GM18858 (cell line): ENCODE data around the gene SDHAF4.
"Not testable (repeated sequence)": the region's sequence is repeated elsewhere in the genome, so short reads cannot be mapped to it uniquely, and the experiment has no call there.

Source experiments
- ATAC-seq: cut with Tn5 transposase; IDR thresholded peaks from one replicate; pipeline ENCODE4 v1.9.1; 2021; ENCODE audit not compliant: unreplicated experiment

The SDHAF4 gene

DNA sequence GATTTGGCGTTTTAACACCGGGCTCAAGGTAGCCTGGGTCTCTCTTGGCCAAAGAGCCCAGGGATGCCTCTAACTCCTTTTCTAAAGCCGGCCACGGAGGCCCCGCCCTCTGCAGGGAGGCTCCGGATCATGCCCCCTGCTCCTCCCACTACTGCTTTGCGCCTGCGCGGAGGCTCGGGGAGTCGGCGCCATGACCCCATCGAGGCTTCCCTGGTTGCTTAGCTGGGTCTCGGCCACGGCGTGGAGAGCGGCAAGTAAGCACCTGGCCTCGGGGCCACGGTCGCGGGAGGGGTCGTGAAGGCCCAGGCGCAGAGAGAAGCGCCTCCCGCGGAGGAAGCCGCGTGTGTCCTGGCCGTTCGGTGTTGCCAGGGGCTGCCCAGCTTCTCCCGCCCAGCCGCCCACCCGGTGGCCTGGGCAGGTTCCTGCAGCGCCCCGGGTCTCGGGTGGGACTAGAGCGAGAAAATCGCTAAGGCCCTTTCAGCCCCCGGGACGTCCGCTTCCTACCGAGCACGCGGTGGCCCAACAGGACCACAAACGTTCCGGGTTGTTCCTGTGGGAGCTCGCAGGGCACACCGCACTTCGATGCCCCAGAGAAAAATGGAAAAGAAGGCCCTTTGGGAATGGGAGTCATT, at the start of gene SDHAF4:
Gene SDHAF4 (plus strand): TSS at position 180 of the 632 bp plus-strand sequence. CDS start 11 bp downstream, at position 191.
- ATAC-seq: peak; percentile 98

DNA sequence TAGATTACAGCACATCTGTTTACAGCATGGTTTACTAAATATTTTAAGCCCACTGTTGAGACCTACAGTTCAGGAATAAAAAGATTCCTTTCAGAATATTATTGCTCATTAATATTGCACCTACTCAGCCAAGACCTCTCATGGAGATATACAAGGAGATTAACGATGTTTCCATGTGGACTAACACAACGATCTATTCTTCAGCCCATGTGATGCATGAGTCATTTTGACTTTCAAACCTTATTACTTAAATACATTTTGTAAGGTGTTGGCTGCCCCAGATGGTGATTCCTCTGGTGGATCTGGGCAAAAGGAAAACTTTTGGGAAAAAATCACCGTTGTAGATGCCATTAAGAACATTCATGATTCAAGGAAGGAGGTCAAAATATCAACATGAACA, 48.0 kb upstream of the SDHAF4 start:
- no peak for ATAC-seq

DNA sequence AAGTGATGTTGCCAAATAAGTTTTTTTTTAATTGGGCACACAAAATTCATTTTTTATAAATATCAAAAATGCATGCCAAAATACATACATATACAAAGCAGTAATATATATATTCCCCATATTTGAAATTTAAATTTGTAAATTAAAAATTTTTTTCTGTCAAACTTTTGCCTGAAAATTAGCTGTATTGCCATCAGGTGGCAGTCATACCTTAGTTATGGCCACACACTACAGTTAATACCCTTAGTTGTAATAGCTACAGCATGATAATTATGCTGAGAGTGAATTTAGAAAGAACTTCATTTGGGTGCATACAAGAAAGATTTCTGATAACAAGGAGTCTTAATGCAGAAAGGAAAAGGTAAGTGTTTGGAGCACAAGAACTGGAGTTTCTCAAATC, 46.2 kb upstream of the SDHAF4 start:
- no peak for ATAC-seq

DNA sequence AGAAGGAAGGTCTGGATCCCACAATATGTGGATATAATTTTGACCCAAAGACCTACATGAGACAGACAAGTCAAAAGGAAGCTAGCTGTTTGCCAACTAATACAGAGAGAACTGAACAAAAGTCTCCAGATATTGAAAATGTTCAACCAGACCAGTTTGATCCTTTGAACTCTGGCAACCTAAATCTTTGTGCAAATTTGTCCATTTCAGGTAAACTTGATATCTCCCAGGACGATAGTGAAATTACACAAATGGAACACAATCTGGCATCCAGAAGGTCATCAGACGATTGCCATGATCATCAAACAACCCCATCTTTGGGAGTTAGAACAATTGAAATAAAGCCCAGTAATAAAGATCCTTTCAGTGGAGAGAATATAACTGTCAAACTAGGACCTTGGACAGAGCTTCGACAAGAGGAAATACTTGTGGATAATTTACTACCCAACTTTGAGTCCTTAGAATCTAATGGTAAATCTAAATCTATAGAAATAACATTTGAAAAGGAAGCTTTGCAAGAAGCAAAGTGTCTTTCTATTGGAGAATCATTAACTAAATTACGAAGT, 41.9 kb upstream of the SDHAF4 start:
- ATAC-seq: no peak

DNA sequence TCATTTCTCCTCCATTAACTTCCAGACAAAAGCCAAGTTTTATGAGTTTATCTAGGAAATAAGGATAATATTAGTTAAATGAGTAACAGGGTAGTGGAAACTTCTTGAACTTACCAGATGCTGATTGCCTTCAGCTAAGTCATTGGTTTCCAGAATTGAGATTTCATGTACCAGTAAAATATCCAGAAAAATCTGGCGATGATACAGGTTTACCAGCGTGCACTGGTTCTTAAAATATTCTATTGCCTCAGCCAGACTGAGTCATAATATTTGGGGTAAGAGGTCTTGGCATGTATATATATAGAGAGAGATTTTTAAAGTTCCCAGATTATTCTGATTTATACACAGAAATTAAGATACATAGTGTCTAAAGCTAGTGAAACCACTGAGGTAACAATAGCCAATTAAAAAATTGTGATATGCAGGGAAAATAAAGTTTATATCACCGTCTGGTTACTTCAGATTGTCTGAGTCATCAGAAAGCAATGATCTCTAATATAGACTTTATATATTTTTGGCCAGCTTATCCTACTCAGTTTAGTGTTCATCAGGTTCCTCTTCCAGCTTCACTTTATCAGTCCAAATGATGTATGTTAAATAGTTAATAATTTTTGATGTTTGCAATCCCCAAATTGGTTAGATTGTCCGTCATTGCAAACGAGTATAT, 39.5 kb upstream of the SDHAF4 start:
- ATAC-seq: no peak

DNA sequence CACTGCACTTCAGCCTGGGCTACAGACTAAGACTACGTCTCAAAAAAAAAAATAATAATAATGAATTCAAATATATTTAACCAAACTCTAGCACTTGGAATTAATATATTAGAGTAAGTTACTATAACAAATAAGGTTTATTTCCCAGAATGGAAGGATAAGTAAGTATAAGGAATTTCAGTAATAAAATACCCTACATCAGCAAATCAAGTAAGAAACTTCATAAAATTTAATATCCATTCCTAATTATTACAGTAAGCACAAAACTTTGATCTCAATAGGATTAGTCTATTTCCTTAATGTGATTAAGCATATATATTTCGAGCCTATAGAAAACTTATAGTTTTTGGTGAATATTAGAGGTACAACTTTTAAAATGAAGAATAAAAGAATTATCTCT, 36.7 kb upstream of the SDHAF4 start:
- ATAC-seq: no peak

DNA sequence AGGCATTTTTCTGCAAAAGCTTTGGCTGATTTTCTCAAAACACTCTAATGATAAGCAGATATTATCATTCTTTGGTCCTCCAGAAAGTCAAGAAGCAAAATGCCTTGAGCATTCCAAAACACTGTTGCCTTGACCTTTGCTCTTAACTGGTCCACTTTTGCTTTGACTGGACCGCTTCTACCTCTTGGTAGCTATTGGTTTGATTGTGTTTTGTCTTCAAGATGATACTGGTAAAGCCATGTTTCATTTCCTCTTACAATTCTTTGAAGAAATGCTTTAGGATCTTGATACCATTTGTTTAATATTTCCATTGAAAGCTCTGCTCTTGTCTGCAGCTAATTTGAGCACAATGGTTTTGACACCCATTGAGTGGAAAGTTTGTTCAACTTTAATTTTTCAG, 35.6 kb upstream of the SDHAF4 start:
- ATAC-seq: no peak

DNA sequence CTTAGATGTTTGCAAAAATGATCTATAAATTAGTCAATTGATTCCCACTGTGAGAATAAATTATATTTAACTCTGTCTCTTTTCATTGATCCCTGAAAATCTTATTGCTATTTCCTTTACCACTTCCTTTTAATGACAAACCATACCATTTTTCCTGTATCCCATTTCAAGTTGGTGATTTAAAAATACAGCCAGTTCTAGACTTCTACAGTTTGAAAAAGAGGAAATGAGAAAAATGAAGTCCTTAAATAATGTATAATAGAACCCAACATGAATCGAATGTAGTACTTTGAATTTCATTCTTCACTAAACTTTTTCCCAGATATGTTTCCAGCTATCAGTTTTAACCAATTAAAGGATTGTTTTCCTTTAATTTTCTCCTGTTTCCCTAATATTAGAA, 29.5 kb upstream of the SDHAF4 start:
- no peak for ATAC-seq

DNA sequence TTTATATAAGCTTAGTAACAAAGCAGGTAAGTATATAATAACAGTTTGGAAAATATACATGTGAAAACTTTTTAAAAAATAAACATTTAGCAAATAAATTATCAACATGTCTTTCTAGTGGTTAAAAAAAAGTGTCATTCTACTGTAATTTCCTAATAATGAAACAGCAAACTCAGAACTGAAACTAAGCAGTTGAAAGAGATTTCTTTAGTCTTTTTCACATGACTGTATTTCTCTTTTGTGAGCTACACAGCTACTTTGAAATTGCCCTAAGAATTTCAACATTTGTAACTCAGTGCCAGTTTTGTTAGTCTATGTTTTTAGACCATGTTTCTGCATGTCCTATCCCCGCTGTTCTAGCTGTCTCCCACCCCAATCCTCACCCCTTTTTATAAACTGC, 28.4 kb upstream of the SDHAF4 start:
- peak; percentile 85 for ATAC-seq

DNA sequence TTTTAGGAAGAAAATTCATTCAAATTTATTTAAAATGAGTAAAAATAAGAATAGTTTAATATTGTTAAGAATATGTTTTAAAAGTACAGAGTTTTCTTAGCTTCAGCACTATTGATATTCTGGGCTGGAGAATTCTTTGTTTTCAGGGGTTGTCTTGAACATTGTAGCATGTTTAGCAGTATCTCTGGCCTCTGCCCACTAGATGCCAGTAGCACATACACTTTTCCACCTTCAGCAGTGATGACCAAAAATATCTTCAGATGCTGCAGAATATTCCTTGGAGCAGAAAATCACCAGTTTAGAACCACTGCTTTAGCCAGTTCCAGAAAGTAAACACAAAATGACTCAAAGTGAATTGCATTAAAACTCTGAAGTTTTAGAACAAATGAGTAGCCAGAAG, 19.4 kb upstream of the SDHAF4 start:
- no peak for ATAC-seq

DNA sequence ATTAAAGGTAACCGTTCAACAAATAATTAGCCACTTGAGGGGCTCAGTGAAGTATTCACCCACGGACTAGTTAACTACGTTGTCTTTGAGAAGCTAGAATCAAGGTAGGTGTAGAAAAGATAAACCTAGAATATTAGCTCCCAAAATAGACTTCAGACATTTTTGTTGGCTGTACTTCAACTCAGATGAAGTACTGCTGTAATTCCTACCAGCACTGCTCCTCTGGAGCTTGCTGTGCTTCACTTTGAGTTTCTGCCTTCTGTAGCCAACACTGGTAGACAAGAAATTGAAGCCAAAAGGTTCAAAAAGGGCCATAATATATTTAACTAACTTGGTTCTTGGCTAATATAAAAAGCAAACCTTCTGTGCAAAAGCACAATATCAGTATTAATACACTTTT, 18.8 kb upstream of the SDHAF4 start:
- no peak for ATAC-seq

DNA sequence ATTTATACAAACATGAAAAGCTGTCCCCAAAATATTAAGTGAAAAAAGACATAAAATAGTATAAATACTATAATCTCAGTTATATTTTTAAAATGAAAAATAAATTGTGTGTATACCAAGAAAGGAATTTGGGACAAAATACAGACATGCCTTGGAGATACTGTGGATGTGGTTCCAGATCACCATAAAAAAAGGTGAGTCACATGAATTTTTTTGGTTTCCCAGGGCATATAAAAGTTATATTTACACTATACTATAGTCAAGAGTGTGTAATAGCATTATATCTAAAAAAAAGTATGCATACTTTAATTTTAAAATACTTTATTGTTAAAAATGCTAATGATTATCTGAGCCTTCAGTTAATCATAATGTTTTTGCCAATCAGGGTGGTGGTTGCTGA, 17.4 kb upstream of the SDHAF4 start:
- no peak for ATAC-seq

DNA sequence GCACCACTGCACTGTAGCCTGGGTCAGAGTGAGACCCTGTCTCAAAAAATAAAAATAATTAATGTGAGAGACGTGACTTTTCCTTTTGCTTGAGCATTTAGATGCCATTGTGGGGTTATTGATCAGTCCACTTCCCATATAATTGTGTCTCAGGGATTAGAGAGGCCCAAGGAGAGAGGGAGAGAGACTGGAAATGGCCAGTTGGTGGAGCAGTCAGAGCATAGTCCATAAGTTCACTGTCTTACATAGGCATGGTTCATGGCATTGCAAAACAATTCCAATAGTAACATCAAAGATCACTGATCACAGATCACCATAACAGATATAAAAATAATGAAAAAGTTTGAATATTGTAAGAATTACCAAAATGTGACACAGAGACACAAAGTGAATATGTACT, 15.2 kb upstream of the SDHAF4 start:
- no peak for ATAC-seq

DNA sequence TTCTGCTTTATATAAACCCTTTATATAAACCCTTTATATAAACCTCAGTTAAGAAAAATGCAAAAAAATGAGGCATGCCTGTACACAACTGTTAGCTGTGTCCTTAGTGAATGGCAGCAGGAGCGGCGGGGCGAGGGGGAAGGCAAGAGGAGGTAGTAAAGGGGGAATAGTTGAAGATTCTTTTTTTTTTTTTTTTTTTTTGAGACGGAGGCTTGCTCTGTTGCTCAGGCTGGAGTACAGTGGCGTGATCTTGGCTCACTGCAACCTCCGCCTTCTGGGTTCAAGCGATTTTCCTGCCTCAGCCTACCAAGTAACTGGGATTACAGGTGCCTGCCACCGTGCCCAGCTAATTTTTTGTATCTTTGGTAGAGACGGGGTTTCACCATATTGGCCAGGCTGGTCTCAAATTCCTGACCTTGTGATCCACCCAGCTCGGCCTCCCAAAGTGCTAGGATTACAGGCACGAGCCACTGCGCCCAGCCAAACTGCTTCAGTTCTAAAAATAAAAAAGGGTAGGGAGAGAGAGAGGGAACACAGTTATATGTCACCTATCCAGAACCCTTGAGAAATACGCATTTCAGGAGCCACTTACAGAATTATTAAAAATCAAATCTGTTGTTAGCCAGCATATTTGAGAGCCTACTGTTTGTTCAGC, 14.3 kb upstream of the SDHAF4 start:
- ATAC-seq: not testable (repeated sequence)

DNA sequence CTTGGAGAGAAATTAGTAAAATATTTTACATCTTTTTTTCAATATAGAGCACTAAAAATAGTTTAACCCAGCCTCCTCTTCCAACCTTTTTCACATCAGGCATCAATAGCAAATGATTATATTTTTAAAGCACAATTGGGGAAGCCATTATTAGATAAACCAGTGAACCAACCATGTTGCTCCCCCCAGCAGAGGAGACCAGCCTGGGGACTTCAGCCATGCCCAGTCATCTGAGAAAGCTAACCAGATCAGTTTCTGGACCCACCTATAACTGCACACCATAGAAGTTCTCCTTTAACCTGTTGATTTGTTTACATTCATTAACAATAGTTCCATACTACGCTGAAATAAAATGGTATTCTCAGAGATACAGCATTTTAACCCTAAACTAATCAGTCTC, 13.8 kb upstream of the SDHAF4 start:
- ATAC-seq: no peak

DNA sequence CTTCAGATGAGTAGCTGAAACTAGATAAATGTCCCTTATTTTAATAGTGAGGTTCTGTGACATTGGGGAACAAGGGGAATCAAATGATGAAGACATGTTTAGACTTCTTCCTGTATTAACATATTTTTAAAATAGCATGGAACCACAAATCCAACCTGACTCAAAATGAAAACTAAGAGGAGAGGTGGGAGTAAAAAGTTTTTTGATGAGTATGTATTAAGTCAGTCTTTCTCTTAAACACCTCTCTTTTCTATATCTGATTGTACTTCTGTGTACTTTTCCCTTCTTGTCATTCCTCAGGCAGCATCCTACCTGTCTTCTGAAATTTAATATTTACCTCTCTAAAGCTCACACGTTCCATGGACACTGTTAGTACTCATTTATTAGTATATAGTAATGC, 8.7 kb upstream of the SDHAF4 start:
- no peak for ATAC-seq

DNA sequence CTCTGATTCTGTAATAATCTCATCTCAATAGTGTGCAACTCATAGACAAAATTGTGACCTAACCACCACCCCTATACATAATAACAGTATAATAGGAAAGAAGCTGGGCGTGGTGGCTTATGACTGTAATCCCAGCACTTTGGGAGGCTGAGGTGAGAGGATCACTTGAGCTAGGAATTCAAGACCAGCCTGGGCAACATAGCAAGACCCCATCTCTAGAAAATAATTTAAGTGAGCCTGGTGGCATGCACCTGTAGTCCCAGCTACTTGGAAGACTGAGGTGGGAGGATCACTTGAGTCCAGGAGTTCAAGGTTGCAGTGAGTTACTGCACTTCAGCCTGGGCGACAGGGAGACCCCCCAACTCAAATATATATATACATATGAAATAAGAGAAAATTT, 4.3 kb upstream of the SDHAF4 start:
- ATAC-seq: not testable (repeated sequence)

DNA sequence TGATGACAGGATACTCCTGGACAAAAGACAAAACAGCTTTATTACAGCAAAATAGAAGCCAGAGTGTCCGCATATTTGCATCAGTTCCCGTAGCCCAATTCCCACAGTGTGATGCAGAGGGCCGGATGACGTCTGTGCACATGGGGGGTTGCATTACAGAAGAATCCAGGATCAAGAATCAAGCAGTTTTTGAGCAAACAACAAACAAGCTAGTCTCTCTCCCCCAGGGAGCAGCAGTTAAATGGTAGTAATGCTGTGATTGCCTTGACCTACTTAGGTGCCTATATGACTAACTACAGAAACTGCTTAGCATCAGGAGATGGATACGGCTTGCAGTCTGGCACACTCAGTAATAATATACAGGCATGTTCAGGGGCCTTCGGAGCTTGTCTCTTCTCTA, 3.2 kb upstream of the SDHAF4 start:
- no peak for ATAC-seq

DNA sequence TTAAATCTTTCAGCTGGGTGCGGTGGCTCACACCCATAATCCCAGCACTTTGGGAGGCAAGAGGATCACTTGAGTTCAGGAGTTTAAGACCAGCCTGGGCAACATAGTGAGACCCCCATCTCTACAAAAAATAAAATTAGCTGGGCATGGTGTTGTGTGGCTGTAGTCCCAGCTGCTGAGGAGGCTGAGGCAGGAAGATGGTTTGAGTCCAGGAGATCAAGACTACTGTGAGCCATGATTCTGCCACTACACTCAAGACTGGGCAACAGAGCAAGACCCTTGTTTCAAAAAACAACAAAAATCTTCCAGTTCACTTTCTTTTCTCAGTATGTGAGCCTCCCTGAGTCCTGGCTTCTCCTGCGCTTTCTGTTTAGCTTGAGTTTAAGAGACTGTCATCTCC, 7.9 kb downstream of the SDHAF4 start:
- ATAC-seq: no peak

DNA sequence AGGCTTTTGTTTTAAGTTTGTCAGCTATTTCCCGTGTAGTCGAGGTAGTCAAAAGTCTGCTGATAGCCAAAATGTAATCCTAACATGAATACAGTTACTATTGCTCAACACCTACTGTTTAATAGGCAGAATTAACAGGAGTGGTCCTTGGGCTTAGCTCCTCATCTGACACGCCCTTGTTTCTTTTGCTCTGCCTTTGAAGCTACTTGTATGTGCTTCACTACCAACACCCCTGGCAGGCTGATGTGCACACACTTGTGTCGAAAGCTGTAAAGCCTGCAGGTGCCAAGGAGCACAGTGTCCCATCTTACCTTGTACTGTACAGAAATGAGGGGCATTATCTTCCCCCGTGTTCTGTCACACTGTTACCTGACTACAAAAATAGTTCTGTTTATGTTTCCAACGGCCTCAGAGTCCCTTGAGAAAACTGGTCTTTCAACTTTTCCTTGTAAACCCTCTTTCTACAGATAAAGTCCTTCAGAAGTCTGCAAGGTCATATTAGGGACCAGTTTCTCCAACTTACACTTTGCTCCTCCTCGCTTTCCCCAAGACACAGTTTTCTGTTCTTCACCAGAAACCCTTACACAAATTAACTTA, 9.3 kb downstream of the SDHAF4 start:
- no peak for ATAC-seq

DNA sequence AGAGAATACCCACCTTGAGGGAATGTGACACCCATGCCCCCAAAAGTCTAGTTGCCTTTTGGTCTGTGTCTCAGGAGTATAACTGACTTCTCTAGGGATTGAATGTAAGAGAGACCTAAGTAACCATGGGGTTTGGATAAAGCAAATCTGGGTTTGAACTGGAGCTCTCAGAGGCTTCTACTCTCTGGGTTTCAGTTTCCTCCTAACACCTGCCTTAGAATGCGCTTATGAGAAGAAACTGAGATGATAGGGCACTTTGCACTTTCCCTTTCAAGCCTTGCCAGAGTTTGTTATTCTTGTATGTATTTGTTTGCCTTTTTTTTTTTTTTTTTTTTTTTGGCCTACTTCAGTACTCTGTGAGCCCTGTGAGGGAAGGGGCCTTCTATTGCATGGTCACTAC, 19.4 kb downstream of the SDHAF4 start:
- ATAC-seq: peak; percentile 99

DNA sequence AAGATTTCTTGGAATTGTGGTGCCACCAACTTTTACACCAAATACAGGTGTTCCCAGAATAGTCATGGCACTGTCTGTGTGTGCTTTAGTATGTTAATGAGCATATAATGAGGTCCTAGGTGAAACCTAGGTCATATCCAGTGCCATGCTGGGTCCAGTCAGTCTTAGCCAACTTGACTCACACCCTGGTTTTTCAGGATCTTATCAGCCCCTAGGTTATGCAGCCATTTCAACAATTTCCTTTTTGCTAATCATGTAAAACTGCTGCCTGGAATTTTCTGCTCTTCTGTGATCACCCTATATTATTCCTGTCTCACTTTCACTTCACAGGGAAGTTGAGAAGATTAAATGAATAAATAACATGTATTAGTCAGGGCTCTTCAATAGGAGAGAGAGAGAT, 23.7 kb downstream of the SDHAF4 start:
- ATAC-seq: no peak
